IMR-90 (cell line): ENCODE data around the gene ACRBP. TPM values are rescaled to one million over a fixed set of nuclear protein-coding genes. Genes with fewer than 3 reads are reported as not detected.

Experiments
- CTCF ChIP-seq: conservative IDR thresholded peaks from 2 replicates; pipeline ENCODE4 v1.5.1; 2012; ENCODE audit warnings: mild to moderate bottlenecking, low read depth, low read length, improper control_type of control experiment
- polyA plus RNA-seq, 3 experiments: library from polyadenylated mRNA; depleted of rRNA; stranded (reverse); fragments of >200 nt; gene quantifications; 2 replicates each; pipeline ENCODE4 v1.2.3, GENCODE V29; 2012; ENCODE audit warnings: low replicate concordance in 1 of 3
- total RNA-seq: library from RNA; depleted of rRNA; stranded (reverse); fragments of >200 nt; gene quantifications from 2 replicates; pipeline ENCODE4 v1.2.3, GENCODE V29; 2012

The ACRBP gene
- total and polyA plus RNA-seq, 2 of the 4 experiments (the other 2 are of a cell fraction): 0.38 TPM; not detected in 1

DNA sequence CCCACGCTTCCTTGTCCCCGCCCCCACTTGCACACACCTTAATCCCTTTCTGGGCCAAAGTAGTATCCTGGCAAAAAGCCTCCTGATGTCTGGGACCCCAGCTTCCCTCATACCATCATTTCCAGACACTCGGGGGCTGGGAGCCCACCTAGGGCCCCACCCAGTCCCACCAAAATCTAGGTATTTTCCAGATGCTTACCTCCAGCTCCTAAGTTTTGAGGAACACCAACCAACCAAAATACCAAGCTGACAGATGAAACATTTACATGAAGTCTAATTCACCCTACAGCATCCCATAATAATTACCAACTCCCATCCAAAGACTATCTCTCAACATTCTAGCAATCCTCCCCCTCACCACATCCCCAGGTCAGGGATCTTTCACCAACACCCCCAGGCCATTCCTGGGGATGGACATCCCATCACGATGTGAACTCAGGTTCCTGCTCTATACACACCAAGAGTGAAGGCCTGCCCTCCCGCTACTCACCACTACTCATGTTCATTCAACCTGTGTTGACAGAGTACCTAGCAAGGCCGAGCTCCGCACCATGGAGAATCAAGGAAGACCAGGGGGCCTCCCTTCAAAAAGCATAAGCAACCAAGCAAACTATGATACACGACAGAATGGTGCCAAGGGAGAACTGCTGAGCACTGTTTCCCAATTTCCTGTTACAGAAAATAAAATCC lies 38.5 kb downstream of the ACRBP start (continued):
- no peak for TF ChIP-seq CTCF
